GM19025 (cell line): ENCODE results near the gene EDC4.
"Not testable (repeated sequence)": the region's sequence is repeated elsewhere in the genome, so short reads cannot be mapped to it uniquely, and the experiment has no call there.

Experiments used
- ATAC-seq: cut with Tn5 transposase; IDR thresholded peaks from one replicate; pipeline ENCODE4 v1.9.1; 2021; ENCODE audit warnings: mild to moderate bottlenecking, low read depth, moderate library complexity; ENCODE audit not compliant: unreplicated experiment

The EDC4 gene

GRCh38 chr16:67893743-67894399, 21.0 kb downstream of the EDC4 start:
- ATAC-seq, result no peak

- no peak for ATAC-seq
These were observed 24.4 kb downstream of the EDC4 start for GRCh38 chr16:67897231-67897630.

GRCh38 chr16:67901734-67902133, 28.9 kb downstream of the EDC4 start:
- no peak for ATAC-seq

GRCh38 chr16:67902831-67903230, 30.0 kb downstream of the EDC4 start:
- no peak for ATAC-seq

GRCh38 chr16:67907397-67908180, 34.7 kb downstream of the EDC4 start:
- ATAC-seq, result no peak

- no peak for ATAC-seq
These were observed 36.3 kb downstream of the EDC4 start for GRCh38 chr16:67909056-67909742.

- ATAC-seq, result no peak
These were observed 37.3 kb downstream of the EDC4 start for GRCh38 chr16:67910158-67910557.

GRCh38 chr16:67914758-67915495, 42.1 kb downstream of the EDC4 start:
- no peak for ATAC-seq

GRCh38 chr16:67915496-67915769, 42.6 kb downstream of the EDC4 start:
- not testable (repeated sequence) for ATAC-seq

- no peak for ATAC-seq
These were observed 43.2 kb downstream of the EDC4 start for GRCh38 chr16:67915831-67916723.

- ATAC-seq, result no peak
These were observed 44.4 kb downstream of the EDC4 start for GRCh38 chr16:67917140-67917851.

- no peak for ATAC-seq
These were observed 45.0 kb downstream of the EDC4 start for GRCh38 chr16:67917852-67918236.

GRCh38 chr16:67919622-67920221, 46.9 kb downstream of the EDC4 start:
- no peak for ATAC-seq

GRCh38 chr16:67922221-67922620, 49.4 kb downstream of the EDC4 start:
- ATAC-seq, result no peak

- ATAC-seq, result no peak
These were observed 49.9 kb downstream of the EDC4 start for GRCh38 chr16:67922740-67923139.

GRCh38 chr16:67923414-67924116, 50.7 kb downstream of the EDC4 start:
- no peak for ATAC-seq

- no peak for ATAC-seq
These were observed 51.5 kb downstream of the EDC4 start for GRCh38 chr16:67924140-67924906.
